ENCODE data around the gene ZNF668. TPM values are rescaled to one million over a fixed set of nuclear protein-coding genes. Genes with fewer than 3 reads are reported as not detected.
A peak's percentile ranks its signal among the peaks of the same experiment; 100 is the strongest.

ZNF668 gene
- 6.0 and 7.7 TPM in 2 replicates for total RNA-seq (2014; rRNA removed; shearing (Covaris generic); ENCODE audit: low replicate concordance)

DNA sequence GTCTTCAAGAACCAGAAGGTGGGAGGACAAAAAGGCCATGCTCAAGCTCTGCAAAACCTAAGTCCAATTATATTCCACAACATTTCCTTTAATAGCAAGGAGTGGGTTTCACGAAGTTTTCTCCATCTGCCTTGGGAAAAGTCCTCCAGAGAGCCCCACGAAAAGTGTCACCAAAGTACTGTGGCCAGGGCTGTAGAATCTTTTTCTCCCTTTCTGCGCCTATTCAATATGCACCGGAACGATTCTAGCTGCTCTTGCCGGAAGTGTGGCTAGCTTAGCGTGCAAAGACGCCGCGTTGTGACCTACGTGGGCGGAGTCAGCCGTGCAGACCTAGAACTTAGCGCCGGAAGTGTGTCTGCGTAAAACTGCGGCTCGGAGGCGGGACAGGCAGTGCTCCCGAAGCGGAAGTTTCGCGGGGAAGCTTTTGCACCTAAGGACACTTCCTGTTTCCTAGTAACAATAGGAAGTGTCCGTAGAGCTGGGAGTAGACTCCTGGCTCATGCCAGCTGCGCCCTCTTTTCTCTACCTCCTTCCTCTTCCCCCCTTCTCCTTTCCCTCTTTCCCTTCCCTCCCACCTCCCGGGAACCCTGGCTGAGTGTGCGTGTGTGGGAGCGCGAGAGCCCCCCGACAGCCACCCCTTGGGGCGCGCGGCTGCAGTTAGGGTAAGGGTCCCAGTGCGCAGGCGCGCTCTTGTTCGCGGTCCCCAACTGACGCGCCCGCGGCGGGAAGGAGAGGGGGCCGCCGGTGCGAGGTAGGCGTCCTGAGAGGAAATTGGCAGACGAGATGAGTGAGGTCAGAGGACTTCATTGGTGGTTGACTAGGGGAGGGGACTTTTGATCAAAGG, at the start of gene ZNF668, which contains the start of gene ZNF646:
ZNF668 (minus strand) TSS at position 271 of the 844 bp plus-strand sequence. CDS start 9,781 bp downstream, outside the sequence.
ZNF646 (plus strand) TSS at position 453 of the 844 bp plus-strand sequence. CDS start 1,903 bp downstream, outside the sequence.
- H3K4me3 ChIP-seq (ENCODE audit: low read length): peak within 1 kb of the TSS; percentile 94
- 0 out of 2 replicates have a peak, but pooled peaks cover 6% of the 10 kb centered on the region for H3K36me3 ChIP-seq (ENCODE audit: insufficient read depth, low read length)
- H3K27ac ChIP-seq (ENCODE audit: low read length): peak within 1 kb of the TSS; percentile 80
- peaks cover 68% of the 10 kb centered on the region for H3K79me2 ChIP-seq (ENCODE audit: low read length)
- H2AFZ ChIP-seq (ENCODE audit: low read length): peak within 1 kb of the TSS; percentile 64; the same call in 1 of the 2 replicates
- H3K9ac ChIP-seq (ENCODE audit: low read length): peak within 1 kb of the TSS; percentile 90
- peak; percentile 100 for DNase-seq
- peaks cover 6% of the 10 kb centered on the region; the same call in 1 of the 2 replicates for H4K20me1 ChIP-seq (ENCODE audit: insufficient read depth, low read depth, low read length)
- peaks cover 24% of the 10 kb centered on the region for H3K4me1 ChIP-seq (ENCODE audit: low read length)
- H3K4me2 ChIP-seq (ENCODE audit: low read depth, low read length, poor library complexity, severe bottlenecking): peak within 1 kb of the TSS; percentile 90
- no peaks in the 10 kb centered on the region for H3K9me2 ChIP-seq (replicated peaks; ENCODE audit: insufficient read depth, low read length)
- no peaks in the 10 kb centered on the region for H3K9me3 ChIP-seq (ENCODE audit: low read length)
- no peaks in the 10 kb centered on the region for H3K27me3 ChIP-seq (ENCODE audit: low read length)

DNA sequence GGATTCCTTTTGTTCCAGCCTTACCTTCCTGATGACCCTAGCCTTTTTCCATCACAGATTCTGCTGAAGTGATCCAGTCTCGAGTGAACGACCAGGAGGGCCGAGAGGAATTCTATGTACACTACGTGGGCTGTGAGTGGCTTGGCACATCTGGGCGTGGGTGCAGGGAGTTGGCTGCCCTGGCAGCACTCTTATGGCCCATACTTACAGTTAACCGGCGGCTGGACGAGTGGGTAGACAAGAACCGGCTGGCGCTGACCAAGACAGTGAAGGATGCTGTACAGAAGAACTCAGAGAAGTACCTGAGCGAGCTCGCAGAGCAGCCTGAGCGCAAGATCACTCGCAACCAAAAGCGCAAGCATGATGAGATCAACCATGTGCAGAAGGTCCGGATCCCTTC, 46.1 kb upstream of the ZNF668 start:
- Histone ChIP-seq H3K79me2 (ENCODE audit: low read length) (peaks cover 30% of the 10 kb centered on the region), H3K4me3 (ENCODE audit: low read length) (no peak overlapping the region), H2AFZ (ENCODE audit: low read length) (no peak overlapping the region), H3K9me2 (replicated peaks; ENCODE audit: insufficient read depth, low read length) (no peaks in the 10 kb centered on the region), H3K27me3 (ENCODE audit: low read length) (no peaks in the 10 kb centered on the region), H3K36me3 (ENCODE audit: insufficient read depth, low read length) (peaks cover 19% of the 10 kb centered on the region), H3K9me3 (ENCODE audit: low read length) (no peaks in the 10 kb centered on the region), H3K4me1 (ENCODE audit: low read length) (peaks cover 10% of the 10 kb centered on the region), H4K20me1 (ENCODE audit: insufficient read depth, low read depth, low read length) (no peaks in the 10 kb centered on the region), H3K4me2 (ENCODE audit: low read depth, low read length, poor library complexity, severe bottlenecking) (no peak overlapping the region), H3K9ac (ENCODE audit: low read length) (no peak overlapping the region), H3K27ac (ENCODE audit: low read length) (no peak overlapping the region)
- DNase-seq: no peak

DNA sequence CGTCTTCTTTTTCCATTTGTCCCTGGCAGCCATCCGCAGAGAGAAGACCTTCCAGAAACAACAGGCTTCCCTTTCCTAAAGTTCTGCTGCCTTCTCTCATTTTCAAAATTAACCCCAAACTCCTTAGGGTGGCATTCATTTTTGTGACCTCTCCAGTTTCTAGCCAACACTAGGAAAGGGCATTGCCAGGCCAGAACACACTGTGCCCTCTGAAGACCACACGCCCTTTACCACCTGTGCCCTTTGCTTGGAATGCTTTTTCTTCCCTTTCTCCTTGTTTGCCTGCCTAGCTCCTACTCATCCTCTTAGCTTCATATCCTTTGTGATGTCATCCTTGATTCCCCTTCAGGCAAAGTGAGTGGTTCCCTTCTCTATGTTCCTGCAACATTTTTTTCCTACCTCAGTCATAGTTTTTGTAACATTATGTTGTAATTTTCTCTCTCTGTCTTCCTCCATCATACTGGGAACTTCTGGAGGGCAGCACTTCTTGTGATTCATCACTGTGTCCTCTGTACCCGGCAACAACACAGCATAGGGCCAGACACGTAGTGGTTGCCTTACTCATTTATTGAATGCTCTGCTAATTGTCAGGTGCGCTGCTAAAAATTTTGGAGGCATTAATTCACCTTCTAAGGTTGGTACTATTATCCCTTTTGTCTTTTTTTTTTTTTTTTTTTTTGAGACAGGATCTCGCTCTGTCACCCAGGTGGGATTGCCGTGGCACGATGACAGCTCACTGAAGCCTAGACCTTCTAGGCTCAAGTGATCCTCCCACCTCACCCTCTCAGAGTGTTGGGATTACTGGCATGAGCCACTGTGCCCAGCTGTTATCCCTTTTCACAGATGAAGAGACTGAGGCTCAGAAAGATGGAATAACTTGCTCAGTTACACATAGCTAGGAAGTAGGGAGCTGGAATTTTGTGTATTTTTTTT, 44.4 kb upstream of the ZNF668 start:
- H3K9ac ChIP-seq (ENCODE audit: low read length): peak overlapping the region; percentile 74
- H3K36me3 ChIP-seq (ENCODE audit: insufficient read depth, low read length): peaks cover 19% of the 10 kb centered on the region
- H3K79me2 ChIP-seq (ENCODE audit: low read length): peaks cover 30% of the 10 kb centered on the region
- peaks cover 10% of the 10 kb centered on the region for H3K4me1 ChIP-seq (ENCODE audit: low read length)
- peak overlapping the region; percentile 77 for H3K4me2 ChIP-seq (ENCODE audit: low read depth, low read length, poor library complexity, severe bottlenecking)
- no peaks in the 10 kb centered on the region for H3K27me3 ChIP-seq (ENCODE audit: low read length)
- no peaks in the 10 kb centered on the region for H3K9me3 ChIP-seq (ENCODE audit: low read length)
- no peak overlapping the region for H2AFZ ChIP-seq (ENCODE audit: low read length)
- H4K20me1 ChIP-seq (ENCODE audit: insufficient read depth, low read depth, low read length): no peaks in the 10 kb centered on the region
- no peak for DNase-seq
- H3K27ac ChIP-seq (ENCODE audit: low read length): no peak overlapping the region
- H3K9me2 ChIP-seq (replicated peaks; ENCODE audit: insufficient read depth, low read length): no peaks in the 10 kb centered on the region
- peak overlapping the region; percentile 73 for H3K4me3 ChIP-seq (ENCODE audit: low read length)

DNA sequence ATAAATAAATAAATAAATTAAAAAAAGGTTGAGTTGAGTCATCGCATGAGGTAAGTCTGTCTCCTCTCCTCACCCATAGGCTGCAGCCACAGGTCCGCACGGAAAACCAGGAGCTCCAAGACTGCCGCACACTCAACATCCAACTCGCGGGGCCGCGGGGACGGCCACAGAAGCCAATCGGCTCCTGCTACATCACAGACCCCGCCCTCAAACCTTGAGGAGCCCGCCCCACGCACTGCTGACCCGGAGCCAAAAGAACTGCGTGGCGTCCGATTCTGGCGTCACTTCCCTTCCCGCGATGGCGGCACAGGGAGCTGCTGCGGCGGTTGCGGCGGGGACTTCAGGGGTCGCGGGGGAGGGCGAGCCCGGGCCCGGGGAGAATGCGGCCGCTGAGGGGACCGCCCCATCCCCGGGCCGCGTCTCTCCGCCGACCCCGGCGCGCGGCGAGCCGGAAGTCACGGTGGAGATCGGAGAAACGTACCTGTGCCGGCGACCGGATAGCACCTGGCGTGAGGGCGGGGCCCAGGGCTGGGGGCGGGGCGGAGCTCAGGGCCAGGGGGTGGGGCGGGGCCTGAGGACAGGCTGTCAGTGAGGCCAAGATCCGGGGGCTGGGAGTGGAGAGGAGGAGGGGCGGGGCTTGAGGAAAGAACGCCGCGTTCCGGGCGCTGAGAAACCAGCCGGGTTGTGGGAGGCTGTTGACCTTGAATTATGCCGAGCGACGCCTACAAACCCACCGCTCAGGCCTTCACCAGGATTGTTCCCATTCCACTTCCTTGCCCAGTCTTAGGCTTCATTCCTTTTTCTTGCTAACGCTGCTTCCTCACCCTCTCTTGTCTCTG, 43.6 kb upstream of the ZNF668 start, which contains the start of gene KAT8:
KAT8 (plus strand) TSS at position 281 of the 839 bp plus-strand sequence; CDS start at position 299, 18 bp downstream.
- Histone ChIP-seq H2AFZ (ENCODE audit: low read length) (no peak within 1 kb of the TSS), H4K20me1 (ENCODE audit: insufficient read depth, low read depth, low read length) (no peaks in the 10 kb centered on the region), H3K4me2 (ENCODE audit: low read depth, low read length, poor library complexity, severe bottlenecking) (peak within 1 kb of the TSS; percentile 77), H3K9me3 (ENCODE audit: low read length) (no peaks in the 10 kb centered on the region), H3K79me2 (ENCODE audit: low read length) (peaks cover 30% of the 10 kb centered on the region), H3K36me3 (ENCODE audit: insufficient read depth, low read length) (peaks cover 19% of the 10 kb centered on the region), H3K9me2 (replicated peaks; ENCODE audit: insufficient read depth, low read length) (no peaks in the 10 kb centered on the region), H3K27ac (ENCODE audit: low read length) (no peak within 1 kb of the TSS), H3K9ac (ENCODE audit: low read length) (peak within 1 kb of the TSS; percentile 74), H3K4me3 (ENCODE audit: low read length) (peak within 1 kb of the TSS; percentile 73), H3K27me3 (ENCODE audit: low read length) (no peaks in the 10 kb centered on the region), H3K4me1 (ENCODE audit: low read length) (peaks cover 10% of the 10 kb centered on the region)
- peak; percentile 99 for DNase-seq

DNA sequence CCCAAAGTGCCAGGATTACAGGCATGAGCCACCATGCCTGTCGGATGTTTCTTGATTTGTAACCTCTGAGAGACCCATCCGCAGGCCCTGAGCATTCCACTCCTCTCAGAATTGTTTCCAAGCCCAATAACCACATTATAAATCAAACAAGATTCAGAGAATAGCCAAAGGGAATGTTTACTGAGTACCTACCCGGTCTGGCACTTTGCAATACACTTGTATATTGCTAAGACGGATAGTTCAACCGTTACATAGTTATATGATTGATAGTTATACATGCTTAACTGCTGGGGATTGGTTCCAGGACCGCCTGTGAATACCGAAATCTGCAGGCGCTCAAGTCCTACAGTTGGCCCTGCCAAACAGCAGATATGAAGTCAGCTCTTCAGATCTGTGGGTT, 40.4 kb upstream of the ZNF668 start:
- Histone ChIP-seq H3K9ac (ENCODE audit: low read length) (no peak overlapping the region), H3K4me3 (ENCODE audit: low read length) (no peak overlapping the region), H3K4me2 (ENCODE audit: low read depth, low read length, poor library complexity, severe bottlenecking) (no peak overlapping the region), H3K4me1 (ENCODE audit: low read length) (peaks cover 12% of the 10 kb centered on the region), H3K79me2 (ENCODE audit: low read length) (peaks cover 27% of the 10 kb centered on the region), H3K9me2 (replicated peaks; ENCODE audit: insufficient read depth, low read length) (no peaks in the 10 kb centered on the region), H2AFZ (ENCODE audit: low read length) (no peak overlapping the region), H3K27me3 (ENCODE audit: low read length) (no peaks in the 10 kb centered on the region), H3K27ac (ENCODE audit: low read length) (no peak overlapping the region), H4K20me1 (ENCODE audit: insufficient read depth, low read depth, low read length) (no peaks in the 10 kb centered on the region), H3K36me3 (ENCODE audit: insufficient read depth, low read length) (no peaks in the 10 kb centered on the region; the same call in none of the 2 replicates), H3K9me3 (ENCODE audit: low read length) (no peaks in the 10 kb centered on the region)
- DNase-seq: no peak

DNA sequence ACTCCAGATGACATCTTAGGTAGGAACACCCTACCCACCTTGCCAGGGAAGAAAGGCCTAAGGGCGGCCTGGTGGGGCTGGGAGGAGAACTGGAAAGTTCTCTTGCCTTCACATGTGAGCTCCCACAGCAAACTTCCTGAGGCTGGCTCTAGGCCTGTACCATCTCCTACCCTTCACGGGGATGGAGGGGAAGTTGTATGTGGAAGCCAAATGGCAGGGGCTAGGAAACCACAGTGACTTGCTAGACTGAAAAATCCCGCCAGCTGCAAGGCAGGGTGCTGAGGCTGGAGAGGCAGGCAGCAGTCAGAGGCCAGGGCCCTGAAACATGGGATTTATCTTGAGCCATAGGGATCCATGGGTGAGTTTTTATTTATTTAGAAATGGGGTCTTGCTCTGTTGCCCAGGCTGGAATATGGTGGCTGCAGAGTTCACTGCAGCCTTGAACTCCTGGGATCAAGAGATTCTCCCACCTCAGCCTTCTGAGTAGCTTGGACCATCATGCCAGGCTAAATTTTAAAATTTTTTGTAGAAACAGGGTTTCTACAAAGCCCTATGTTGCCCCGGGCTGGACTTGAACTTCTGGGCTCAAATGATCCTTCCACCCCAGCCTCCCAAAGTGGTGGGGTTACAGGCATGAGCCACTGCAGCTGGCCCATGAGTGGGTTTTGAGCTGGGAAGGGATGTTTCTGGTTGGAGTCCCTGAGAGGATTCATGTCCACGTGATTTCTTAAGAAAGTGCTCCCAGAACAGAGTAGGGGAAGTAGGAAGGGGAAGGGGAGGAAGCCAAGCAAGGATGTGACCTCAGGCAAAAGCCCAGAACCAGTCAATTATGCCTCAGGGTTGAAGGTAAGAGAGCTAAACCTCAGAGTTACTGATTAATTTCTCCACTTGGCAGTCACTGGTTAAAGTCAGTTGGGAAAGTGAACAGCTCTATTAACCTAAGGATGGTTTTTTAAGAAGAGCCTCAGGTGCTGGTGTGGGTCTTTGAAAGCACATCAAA, 39.4 kb upstream of the ZNF668 start:
- no peak for DNase-seq
- H3K9me2 ChIP-seq (replicated peaks; ENCODE audit: insufficient read depth, low read length): no peaks in the 10 kb centered on the region
- no peaks in the 10 kb centered on the region for H3K9me3 ChIP-seq (ENCODE audit: low read length)
- no peaks in the 10 kb centered on the region for H4K20me1 ChIP-seq (ENCODE audit: insufficient read depth, low read depth, low read length)
- peaks cover 13% of the 10 kb centered on the region for H3K4me1 ChIP-seq (ENCODE audit: low read length)
- H3K9ac ChIP-seq (ENCODE audit: low read length): no peak overlapping the region
- H3K4me3 ChIP-seq (ENCODE audit: low read length): no peak overlapping the region
- H3K4me2 ChIP-seq (ENCODE audit: low read depth, low read length, poor library complexity, severe bottlenecking): no peak overlapping the region
- no peak overlapping the region for H3K27ac ChIP-seq (ENCODE audit: low read length)
- H2AFZ ChIP-seq (ENCODE audit: low read length): no peak overlapping the region
- no peaks in the 10 kb centered on the region; the same call in none of the 2 replicates for H3K36me3 ChIP-seq (ENCODE audit: insufficient read depth, low read length)
- H3K79me2 ChIP-seq (ENCODE audit: low read length): peaks cover 28% of the 10 kb centered on the region
- no peaks in the 10 kb centered on the region for H3K27me3 ChIP-seq (ENCODE audit: low read length)

Measured in Karpas-422 (cell line).